Stimulated activated CD8-positive, alpha-beta memory T cell treated with anti-CD3 and anti-CD28 coated beads, Interleukin-7, amount 100 ng/mL, for 24 hours (primary cell): ENCODE results near the gene SIDT1.
"Not testable (repeated sequence)": the region's sequence is repeated elsewhere in the genome, so short reads cannot be mapped to it uniquely, and the experiment has no call there.

Experiments
- DNase-seq: peaks from one replicate; pipeline ENCODE4 v3.0.0-alpha.2; 2020; ENCODE audit warnings: low read depth

The SIDT1 gene

GRCh38 chr3:113634782-113635474, 102.6 kb downstream of the SIDT1 start:
- no peak for DNase-seq

GRCh38 chr3:113636034-113636433, 103.7 kb downstream of the SIDT1 start:
- not testable (repeated sequence) for DNase-seq

GRCh38 chr3:113637756-113638155, 105.4 kb downstream of the SIDT1 start:
- DNase-seq: no peak

DNA sequence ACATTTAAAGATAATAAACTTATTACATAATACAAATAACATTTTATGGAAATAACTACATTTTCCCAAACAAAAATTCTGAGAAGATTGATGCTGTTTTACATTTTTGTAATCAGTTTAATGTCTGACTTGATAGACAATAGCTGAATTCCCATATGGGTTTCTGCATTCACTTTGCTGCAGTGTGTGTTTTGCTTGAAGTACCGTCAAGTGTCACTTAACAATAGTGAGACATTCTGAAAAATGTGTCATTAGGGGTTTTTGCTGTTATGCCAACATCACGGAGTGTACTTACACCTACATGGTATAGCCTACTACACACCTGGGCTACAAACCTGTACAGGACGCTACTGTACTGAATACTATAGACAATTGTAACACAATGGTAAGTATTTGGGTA, 106.6 kb downstream of the SIDT1 start:
- DNase-seq: no peak

DNA sequence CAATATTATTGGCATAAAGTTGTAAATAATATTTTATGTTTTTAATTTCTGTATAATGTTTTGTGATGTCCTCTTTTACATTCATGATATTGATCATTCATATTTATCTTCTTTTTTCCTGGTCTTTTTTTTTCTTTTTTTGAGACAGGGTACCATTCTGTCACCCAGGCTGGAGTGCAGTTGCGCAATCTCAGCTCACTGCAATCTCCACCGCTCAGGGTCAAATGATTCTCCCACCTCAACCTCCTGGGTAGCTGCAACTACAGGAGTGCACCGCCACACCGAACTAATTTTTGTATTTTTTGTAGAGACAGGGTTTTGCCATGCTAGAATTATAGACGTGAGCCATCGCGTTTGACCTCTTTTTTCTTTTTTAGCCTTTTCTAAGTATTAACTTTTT, 111.2 kb downstream of the SIDT1 start:
- DNase-seq: no peak

DNA sequence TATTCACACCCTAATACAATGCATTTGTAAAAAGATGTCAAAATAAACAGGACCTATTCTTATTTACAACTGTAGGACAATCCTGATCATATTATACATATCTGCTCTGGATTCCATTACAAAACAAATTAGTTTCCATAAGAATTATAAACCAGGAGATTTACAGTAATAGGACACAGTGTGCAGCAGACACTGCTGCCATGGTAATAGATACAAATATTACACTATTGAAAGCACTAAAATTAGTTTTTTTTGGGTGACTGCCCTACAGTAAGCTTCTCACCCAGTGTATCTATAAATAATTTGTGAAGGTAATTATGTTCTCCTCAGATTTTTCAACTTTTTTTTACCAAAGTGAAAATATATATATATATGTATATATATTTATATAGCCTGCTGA, 116.2 kb downstream of the SIDT1 start:
- DNase-seq: no peak

DNA sequence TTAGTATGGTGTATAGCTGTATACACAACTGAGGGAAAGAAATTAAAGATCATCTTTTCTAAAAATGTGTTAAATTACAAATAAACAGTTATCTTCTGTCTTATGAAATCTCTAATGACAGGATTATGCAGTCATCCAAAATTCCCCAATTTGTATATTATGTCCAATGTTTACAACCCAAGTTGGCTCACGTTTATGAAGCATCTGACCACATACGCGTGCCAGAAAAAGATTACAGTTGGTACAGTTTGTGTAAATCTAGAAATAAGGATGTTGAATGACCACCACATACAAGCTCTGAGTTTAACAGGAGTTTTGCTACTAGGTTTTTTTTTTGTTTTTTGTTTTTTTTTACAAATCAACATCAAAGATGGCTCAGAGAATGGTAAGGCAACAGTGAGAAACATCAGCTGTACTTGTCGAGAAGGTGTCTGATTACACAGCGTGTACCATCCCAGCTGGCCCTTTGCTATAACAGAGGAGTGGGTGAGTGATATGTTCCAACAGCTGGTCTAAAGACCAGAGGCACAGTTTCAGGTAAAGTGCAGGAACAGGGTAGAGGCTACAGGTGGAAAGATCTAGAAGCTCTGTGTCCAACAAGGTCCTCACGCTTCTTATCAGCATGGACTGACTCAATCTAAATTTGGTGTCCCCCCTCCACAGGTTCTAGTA, 117.0 kb downstream of the SIDT1 start:
- DNase-seq: no peak

- no peak for DNase-seq
These were observed 122.0 kb downstream of the SIDT1 start for GRCh38 chr3:113654310-113654709.

DNA sequence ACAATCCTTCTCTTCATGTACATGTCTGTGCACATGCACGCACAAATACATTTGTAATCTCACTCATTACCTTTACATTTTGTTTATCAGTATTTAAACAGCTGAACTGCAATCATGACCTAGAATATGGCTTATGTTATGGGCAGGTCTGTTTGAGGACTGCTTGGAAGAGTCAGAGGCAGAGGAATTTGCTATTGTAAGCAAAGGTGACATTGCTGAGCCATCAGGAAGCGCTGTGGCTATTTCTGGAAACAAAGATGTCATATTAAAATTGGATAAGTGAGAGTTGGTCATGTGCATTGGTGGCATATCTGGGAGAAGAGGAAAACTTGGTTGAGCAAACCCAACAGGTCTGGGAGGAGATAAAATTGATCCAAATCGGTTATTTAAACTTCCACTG, 122.5 kb downstream of the SIDT1 start:
- DNase-seq: no peak

- DNase-seq: no peak
These were observed 125.8 kb downstream of the SIDT1 start for GRCh38 chr3:113658107-113658506.

GRCh38 chr3:113659101-113659541, 126.8 kb downstream of the SIDT1 start:
- DNase-seq: no peak

DNA sequence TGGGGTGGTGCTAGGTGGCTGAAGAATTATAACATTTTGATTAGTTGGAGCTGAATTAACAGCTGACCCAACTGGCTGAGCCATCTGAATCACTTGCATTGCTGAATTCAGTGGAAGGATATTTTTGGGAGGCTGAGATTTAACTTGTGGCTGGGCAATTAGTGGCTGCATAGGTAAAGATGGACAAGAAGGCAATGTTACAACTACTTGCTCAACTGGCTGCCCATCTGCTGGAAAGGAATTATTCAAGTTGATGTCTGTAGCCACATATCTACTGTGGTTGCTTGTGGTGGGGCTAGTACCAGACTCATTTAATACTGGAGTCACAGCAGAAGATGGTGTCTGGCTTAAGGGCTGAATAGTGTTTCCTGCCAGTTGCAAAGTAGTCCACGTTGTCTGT, 127.6 kb downstream of the SIDT1 start:
- DNase-seq: no peak

DNA sequence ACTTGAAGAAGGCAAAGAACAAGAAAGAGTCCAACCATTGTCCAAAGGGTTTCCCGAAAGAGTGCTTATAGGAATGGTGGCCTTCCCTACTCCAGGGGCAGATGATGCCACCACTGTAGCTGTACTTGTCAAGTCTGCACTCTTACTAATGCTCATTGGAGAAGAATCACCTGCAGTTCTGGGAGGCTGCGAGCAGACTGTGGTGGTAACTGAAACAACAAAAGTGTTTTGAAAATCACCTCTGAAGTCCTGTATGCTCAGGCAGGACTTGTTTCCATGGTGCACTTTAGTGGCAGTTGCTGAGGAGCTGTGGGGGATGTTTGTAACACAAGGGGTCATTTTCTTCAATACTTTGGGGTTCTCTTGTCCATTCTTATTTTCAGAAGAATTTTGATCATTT, 128.1 kb downstream of the SIDT1 start:
- no peak for DNase-seq

DNA sequence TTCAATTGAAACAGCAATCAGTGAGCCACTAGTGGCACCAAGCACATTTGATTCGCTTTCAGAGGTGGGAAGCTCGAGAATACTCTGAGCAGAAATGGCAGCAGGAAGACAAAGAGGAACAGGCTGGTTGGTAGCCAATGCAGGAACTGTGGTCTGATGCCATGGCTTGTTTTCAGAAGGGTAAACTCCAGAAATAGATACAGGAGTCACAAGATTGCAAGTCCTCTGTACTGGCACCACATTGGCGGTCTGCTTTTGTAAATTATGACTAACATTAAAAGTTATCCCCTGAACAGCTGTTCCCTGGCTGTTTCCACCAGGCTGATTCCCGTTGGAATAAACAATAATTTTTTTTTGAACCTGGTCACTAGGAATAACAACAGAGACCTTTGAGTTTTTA, 128.5 kb downstream of the SIDT1 start:
- no peak for DNase-seq

DNA sequence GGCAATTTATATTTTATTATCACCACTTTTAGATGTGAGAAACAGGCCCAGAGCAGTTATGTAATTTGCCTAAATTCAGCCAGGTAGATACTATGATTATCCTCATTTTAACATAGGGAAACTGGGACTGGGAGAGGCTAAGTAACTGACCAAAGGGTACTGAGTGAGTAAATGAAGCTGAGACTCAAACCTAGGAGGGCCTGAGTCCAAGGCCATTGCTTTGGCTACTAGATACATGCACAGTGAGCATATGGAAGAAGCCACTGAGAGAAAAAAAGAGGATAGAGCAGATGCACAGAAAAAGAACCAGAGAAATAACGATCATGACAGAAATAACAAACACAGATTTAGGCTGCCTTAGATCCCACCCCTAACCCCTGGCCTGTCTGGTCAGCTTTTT, 130.5 kb downstream of the SIDT1 start:
- no peak for DNase-seq

GRCh38 chr3:113663324-113663750, 131.0 kb downstream of the SIDT1 start:
- no peak for DNase-seq

DNA sequence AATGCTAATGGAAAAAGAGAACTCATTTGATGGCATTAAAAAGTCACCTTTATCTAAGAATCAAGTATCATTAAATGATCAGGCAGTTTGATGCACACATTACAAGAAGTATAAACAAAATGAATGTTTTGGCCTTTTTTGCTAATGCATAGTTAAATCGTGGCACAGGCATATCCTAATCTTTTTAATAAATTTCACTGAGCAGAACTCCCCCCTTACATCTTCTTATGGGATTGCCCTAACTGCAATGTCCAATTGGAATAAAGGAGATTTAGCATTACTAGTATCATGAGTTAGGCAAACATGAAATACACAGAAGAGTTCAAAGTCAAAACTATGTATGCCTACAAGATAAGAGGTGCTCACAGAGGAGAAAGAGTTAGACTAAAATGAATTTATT, 131.4 kb downstream of the SIDT1 start:
- no peak for DNase-seq

DNA sequence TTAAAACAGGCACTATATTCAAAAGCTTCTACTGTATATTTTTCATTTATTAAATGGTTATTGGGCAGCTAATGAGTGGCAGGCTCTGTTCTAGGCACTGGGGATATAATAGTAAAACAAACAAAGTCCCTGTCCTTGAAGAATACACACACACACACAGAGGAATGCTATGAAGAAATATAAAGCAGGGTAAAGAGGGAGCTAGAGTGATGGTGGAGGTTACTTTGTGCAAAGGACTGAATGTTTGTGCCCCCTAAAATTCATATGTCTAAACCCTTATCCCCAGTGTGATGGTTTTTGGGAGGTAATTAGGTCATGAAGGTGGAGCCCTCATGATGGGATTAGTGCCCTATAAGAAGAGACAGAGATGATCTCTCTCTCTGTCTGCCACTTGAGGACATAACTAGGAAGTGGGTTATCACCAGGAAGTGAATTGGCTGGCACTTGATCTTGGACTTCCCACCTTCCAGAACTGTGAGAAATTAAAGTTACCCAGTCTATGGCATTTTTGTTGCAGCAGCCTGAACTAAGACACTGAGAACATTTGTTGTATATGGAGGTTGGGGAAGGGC, 132.3 kb downstream of the SIDT1 start:
- DNase-seq: no peak

GRCh38 chr3:113668015-113668414, 135.7 kb downstream of the SIDT1 start:
- DNase-seq: no peak

DNA sequence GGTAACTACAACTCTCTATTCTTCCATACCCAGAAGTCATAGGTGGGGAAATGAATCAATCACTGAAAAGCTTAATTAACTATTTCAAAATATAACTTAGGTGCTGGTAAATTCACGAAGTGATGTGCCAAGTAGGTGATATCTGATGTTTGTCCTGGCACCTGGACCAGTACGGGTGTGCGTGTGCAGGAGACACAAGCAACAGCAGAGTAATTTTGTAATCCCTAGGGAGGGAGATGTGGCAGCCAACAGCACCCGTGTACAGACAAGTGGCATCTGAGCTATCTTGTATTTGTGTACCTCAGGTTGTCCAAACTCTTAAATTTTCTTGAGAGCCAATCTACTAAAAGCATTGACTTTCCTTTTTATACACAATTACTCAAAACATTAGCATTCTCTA, 141.2 kb downstream of the SIDT1 start:
- no peak for DNase-seq

GRCh38 chr3:113676261-113676660, 143.9 kb downstream of the SIDT1 start:
- no peak for DNase-seq

DNA sequence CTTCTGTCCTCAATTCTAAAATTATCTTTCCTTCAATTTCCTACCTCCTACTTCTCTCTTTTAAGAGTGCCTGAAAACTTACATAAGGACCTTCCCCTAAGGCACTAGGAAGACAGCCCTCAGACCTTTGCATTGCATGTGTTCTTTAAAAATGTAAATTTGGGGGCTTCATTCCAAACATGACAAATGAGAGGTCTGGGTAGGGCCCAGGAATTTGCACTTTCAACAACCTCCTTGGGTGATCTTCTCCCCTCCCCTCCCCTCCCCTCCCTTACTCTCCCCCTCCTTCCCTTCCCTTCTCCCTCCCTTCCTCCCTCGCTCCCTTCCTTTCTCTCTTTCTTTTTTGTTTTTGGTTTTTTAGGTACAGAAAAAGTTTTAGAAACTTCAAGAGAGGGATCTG, 145.4 kb downstream of the SIDT1 start:
- DNase-seq: no peak

DNA sequence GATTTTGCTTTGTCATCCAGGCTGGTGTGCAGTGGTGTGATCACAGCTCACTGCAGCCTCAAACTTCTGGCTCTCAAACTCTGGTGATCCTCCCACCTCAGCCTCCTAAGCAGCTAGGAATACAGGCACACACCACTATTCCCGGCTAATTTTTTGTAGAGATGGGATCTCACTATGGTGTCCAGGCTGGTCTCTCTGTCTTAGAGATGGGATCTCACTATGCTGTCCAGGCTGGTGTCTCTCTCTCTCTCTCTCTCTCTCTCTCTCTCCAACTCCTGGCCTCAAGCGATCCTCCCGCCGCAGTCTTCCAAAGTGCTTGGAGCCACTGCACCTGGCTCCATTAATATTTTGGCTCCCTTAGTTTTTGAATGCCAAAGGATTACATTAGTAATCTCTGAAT, 146.4 kb downstream of the SIDT1 start:
- DNase-seq: no peak
